HEK293T (cell line): ENCODE results near the gene TMEM161A.

Source experiments
- BHLHE40 ChIP-seq: fragments of 450-650 bp; IDR thresholded peaks from 2 replicates; pipeline ENCODE4 v1.6.1; 2016; ENCODE audit warnings: mild to moderate bottlenecking, moderate library complexity, borderline replicate concordance
- CTBP1 ChIP-seq: fragments of 450-650 bp; IDR thresholded peaks from 2 replicates; pipeline ENCODE4 v1.6.1; 2016; ENCODE audit warnings: borderline replicate concordance
- ELF4 ChIP-seq: fragments of 450-650 bp; IDR thresholded peaks from 2 replicates; pipeline ENCODE4 v1.6.1; 2017; ENCODE audit warnings: antibody characterized with exemption
- FOXM1 ChIP-seq: fragments of 450-650 bp; IDR thresholded peaks from 2 replicates; pipeline ENCODE4 v1.6.1; 2017; ENCODE audit warnings: mild to moderate bottlenecking, borderline replicate concordance
- LEF1 ChIP-seq: fragments of 450-650 bp; IDR thresholded peaks from 2 replicates; pipeline ENCODE4 v1.6.1; 2017; ENCODE audit warnings: mild to moderate bottlenecking, borderline replicate concordance
- SUZ12 ChIP-seq: fragments of 450-650 bp; IDR thresholded peaks from 2 replicates; pipeline ENCODE4 v1.6.1; 2016; ENCODE audit warnings: mild to moderate bottlenecking
- ZNF384 ChIP-seq: fragments of 450-650 bp; IDR thresholded peaks from 2 replicates; pipeline ENCODE4 v1.6.1; 2016
- TF ChIP-seq, protein P1 (sequence below): fragments of 450-650 bp; IDR thresholded peaks from 2 replicates; pipeline ENCODE4 v1.6.1; 2016

DNA sequence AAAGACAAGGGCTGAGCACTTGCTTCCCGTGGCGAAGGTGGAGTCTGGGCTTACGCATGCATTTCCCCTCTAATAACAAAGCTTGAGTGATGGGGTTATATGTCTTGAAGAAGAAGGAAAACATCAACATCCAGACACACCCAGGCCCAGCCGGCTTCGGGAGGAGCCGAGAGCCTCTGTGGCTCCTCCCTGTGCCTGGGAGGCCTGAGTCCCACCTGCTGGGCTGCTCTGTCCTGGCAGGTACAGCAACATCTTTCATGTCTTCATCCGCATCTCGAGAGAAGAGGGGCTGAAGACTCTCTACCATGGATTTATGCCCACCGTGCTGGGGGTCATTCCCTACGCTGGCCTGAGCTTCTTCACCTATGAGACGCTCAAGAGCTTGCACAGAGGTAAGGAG lies 30.6 kb downstream of the TMEM161A start:
- no peak for TF ChIP-seq SUZ12
- TF ChIP-seq FOXM1: no peak
- no peak for TF ChIP-seq LEF1
- TF ChIP-seq ZNF384: no peak
- no peak for TF ChIP-seq BHLHE40
- TF ChIP-seq, protein P1, sequence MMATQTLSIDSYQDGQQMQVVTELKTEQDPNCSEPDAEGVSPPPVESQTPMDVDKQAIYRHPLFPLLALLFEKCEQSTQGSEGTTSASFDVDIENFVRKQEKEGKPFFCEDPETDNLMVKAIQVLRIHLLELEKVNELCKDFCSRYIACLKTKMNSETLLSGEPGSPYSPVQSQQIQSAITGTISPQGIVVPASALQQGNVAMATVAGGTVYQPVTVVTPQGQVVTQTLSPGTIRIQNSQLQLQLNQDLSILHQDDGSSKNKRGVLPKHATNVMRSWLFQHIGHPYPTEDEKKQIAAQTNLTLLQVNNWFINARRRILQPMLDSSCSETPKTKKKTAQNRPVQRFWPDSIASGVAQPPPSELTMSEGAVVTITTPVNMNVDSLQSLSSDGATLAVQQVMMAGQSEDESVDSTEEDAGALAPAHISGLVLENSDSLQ: no peak
- TF ChIP-seq ELF4: no peak
- no peak for TF ChIP-seq CTBP1
